ENCODE data around the gene SDSL. TPM values are rescaled to one million over a fixed set of nuclear protein-coding genes. Genes with fewer than 3 reads are reported as not detected.

Gene SDSL
- total and polyA plus RNA-seq, 10 of the 15 experiments (the other 5 are each of a cell fraction or from before 2014, with no cell fraction given) = 0.18 to 4.4 (median 1.0) TPM

DNA sequence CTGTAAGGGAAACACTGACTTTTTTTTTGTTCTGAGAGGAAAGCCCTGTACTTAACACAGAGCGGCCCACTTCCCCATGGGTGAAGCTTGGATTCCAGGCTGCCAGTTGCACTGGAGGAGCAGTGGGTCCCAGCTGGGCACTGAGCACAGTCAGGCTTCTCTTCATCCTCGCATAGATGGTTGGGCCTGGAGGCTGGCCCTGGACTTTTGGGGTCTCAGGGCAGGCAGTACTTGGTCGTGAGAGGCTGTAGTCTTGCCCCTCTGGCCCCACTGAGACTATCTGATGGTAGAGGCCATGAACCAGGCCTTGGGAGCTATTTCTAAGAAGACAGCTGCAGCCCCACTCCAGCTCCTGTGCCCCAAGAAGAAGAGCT is 55.6 kb downstream of the SDSL start:
- intact Hi-C loops (cut with micrococcal nuclease; ENCODE audit: unreplicated experiment) = no loop called here

More for the DNA sequence above, 55.6 kb downstream of the SDSL start:
- H3K9ac ChIP-seq (ENCODE audit: control insufficient read depth, insufficient read depth, low read length) = no peak overlapping the region
- ChIA-PET SMC1A (ENCODE audit: uncharacterized antibody, unreplicated experiment) (no interaction called here), CTCF (interaction anchor here (0.8 kb wide), 1 partner anchor 16 kb away, joined by 4 read pairs; no protein-coding TSS in a partner anchor), POLR2A (no interaction called here), RAD21 (ENCODE audit: unreplicated experiment) (no interaction called here)
- TF ChIP-seq, protein P1, sequence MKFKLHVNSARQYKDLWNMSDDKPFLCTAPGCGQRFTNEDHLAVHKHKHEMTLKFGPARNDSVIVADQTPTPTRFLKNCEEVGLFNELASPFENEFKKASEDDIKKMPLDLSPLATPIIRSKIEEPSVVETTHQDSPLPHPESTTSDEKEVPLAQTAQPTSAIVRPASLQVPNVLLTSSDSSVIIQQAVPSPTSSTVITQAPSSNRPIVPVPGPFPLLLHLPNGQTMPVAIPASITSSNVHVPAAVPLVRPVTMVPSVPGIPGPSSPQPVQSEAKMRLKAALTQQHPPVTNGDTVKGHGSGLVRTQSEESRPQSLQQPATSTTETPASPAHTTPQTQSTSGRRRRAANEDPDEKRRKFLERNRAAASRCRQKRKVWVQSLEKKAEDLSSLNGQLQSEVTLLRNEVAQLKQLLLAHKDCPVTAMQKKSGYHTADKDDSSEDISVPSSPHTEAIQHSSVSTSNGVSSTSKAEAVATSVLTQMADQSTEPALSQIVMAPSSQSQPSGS (IDR thresholded peaks at IDR 0.05; ENCODE audit: low read length) = no peak
- TF ChIP-seq, protein P2, sequence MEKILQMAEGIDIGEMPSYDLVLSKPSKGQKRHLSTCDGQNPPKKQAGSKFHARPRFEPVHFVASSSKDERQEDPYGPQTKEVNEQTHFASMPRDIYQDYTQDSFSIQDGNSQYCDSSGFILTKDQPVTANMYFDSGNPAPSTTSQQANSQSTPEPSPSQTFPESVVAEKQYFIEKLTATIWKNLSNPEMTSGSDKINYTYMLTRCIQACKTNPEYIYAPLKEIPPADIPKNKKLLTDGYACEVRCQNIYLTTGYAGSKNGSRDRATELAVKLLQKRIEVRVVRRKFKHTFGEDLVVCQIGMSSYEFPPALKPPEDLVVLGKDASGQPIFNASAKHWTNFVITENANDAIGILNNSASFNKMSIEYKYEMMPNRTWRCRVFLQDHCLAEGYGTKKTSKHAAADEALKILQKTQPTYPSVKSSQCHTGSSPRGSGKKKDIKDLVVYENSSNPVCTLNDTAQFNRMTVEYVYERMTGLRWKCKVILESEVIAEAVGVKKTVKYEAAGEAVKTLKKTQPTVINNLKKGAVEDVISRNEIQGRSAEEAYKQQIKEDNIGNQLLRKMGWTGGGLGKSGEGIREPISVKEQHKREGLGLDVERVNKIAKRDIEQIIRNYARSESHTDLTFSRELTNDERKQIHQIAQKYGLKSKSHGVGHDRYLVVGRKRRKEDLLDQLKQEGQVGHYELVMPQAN (conservative IDR thresholded peaks at IDR 0.05) = no peak
- no peak for DNase-seq (ENCODE audit: low read depth, low spot score)
- FAIRE-seq = no peak
- H3K79me2 ChIP-seq (ENCODE audit: control insufficient read depth, insufficient read depth, low read length) = no peaks in the 10 kb centered on the region
- no peak overlapping the region for H3K27ac ChIP-seq (ENCODE audit: control insufficient read depth, insufficient read depth)
- in situ Hi-C loops (cut with MboI) = no loop called here
- WGBS (ENCODE audit: insufficient coverage, insufficient replicate concordance, low lambda C conversion rate, missing lambda C conversion rate) = 28% methylated on average over 3 of the region's 3 CpGs
- ATAC-seq = no peak
- no peaks in the 10 kb centered on the region; the same call in 2 of the 3 replicates for H3K9me3 ChIP-seq (replicated peaks; ENCODE audit: control insufficient read depth, insufficient read depth, low read length)
- no peak overlapping the region for H3K4me2 ChIP-seq (ENCODE audit: control insufficient read depth, insufficient read depth)
- H3K4me3 ChIP-seq = no peak overlapping the region
- BruUV-seq (replicated peaks) = no TSS peak
- no peaks in the 10 kb centered on the region for H4K20me1 ChIP-seq (ENCODE audit: control insufficient read depth, insufficient read depth)
- H3K27me3 ChIP-seq (replicated peaks in 1 of 2; ENCODE audit: control insufficient read depth in 2 of 2, insufficient read depth in 2 of 2, low read length in 1 of 2) = peaks cover 13 to 24% of the 10 kb centered on the region in 2 experiments
- no peak overlapping the region for H2AFZ ChIP-seq (ENCODE audit: control insufficient read depth, low read depth, low read length)
- no peaks in the 10 kb centered on the region for H3K36me3 ChIP-seq (ENCODE audit: control insufficient read depth in 2 of 2, insufficient read depth in 2 of 2, low read length in 1 of 2)
- no peaks in the 10 kb centered on the region for H3K4me1 ChIP-seq (ENCODE audit: control insufficient read depth, insufficient read depth, low read length)
